ENCODE data around the gene ILK. TPM values are rescaled to one million over a fixed set of nuclear protein-coding genes. Genes with fewer than 3 reads are reported as not detected.

The ILK gene
- total RNA-seq, 1 donor from 2014 or later = 85.6 TPM

DNA sequence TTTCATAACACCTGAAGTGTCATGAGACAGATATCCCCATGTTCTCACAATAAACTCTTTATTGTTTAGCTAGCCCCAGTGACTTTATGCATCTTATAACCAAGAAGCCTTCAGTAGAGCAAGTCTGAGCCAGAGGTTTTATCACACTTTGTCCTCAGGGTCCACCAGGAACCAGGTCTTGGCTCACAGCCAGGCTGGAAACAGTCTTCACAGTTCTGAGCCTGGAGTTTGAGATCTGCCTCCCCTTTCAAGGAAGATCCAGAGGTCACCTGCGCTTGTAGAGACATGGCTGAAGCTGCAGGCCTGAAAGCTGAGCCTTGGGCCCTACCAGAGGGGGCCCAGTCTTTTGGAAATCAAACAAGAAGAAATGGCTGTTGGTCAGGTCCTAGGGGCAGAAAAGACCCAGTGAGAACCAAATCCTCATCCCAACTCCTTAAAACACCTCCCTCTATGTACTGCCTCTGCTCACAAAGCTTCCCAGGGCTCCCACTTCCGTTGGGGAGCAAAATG lies 3.6 kb upstream of the ILK start:
- Histone ChIP-seq H3K36me3 (no peaks in the 10 kb centered on the region), H3K4me3 (no peak overlapping the region), H3K4me2 (no peak overlapping the region), H3K27me3 (no peaks in the 10 kb centered on the region), H3F3A (ENCODE audit: low read depth) (peaks cover 22% of the 10 kb centered on the region), H2AFZ (replicated peaks) (no peak overlapping the region), H3K9me3 (ENCODE audit: low read depth) (no peaks in the 10 kb centered on the region), H3K4me1 (peaks cover 16% of the 10 kb centered on the region), H3K9ac (no peak overlapping the region), H3K27ac (no peak overlapping the region), H3K79me2 (ENCODE audit: low read depth) (peaks cover 33% of the 10 kb centered on the region), H4K20me1 (ENCODE audit: low read depth) (no peaks in the 10 kb centered on the region)
- Mint-ChIP-seq H3K36me3 (peaks cover 17% of the 10 kb centered on the region), H3K9me3 (no peaks in the 10 kb centered on the region), H3K27me3 (ENCODE audit: insufficient read depth, low read depth) (no peaks in the 10 kb centered on the region), H3K4me3 (no peak overlapping the region), H3K27ac (no peak overlapping the region), H3K4me1 (peaks cover 9% of the 10 kb centered on the region)
- no peak for DNase-seq (ENCODE audit: low spot score)
- no peak for TF ChIP-seq CTCF (IDR thresholded peaks at IDR 0.05)
- no peak for TF ChIP-seq EZH2phosphoT487 (IDR thresholded peaks at IDR 0.05)
- TF ChIP-seq EZH2 (IDR thresholded peaks at IDR 0.05) = no peak

- H3K4me1 Mint-ChIP-seq = peaks cover 10% of the 10 kb centered on the region
- no peaks in the 10 kb centered on the region for H3K27me3 Mint-ChIP-seq (ENCODE audit: insufficient read depth, low read depth)
These were observed 2.5 kb upstream of the ILK start for GRCh38 chr11:6601041-6601461.

DNA sequence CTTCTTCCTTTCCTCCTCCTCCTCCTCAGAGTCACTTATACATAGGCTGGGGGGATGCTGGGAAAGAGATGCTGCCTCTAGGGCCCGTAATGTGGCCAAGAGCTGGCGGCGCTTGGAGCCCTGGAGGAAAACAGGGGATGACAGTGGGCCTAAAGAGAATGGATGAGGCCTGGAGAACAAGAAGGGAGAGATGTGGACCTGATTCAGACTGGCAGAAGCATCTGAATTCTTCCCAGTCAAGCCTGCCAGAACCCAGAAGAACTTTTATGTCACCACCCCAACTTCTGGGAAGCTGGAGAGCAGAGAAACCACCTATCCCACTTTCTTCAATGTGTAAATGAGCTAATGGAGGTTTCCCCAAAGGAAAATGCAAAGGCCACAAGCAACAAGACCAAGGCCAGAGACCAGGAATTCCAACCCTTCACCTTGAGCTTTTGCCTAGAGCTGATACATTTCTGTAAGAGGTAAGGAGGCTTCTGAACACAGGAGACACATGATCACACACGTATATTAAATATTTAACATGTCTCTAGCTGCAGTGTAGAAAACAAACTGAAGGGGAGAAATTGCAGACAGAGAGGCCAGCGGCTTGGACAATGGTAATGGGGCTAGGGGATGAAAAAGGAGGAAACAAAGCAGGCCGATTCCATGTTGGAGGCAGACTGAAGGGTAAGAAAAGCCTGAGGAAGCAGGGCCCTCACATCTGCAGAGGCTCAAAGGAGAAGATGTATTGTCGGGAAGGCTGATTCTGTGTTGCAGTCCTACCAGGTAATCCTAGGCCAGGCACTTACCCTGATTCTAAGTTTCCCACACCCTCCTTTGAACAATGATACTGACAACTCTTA lies 1.3 kb upstream of the ILK start:
- Histone ChIP-seq H3K4me3 (peak overlapping the region; percentile 85), H3K4me2 (peak overlapping the region; percentile 99), H3K79me2 (ENCODE audit: low read depth) (peaks cover 52% of the 10 kb centered on the region), H3K4me1 (peaks cover 21% of the 10 kb centered on the region), H4K20me1 (ENCODE audit: low read depth) (no peaks in the 10 kb centered on the region), H2AFZ (replicated peaks) (no peak overlapping the region), H3K27me3 (no peaks in the 10 kb centered on the region), H3K36me3 (peaks cover under 1% of the 10 kb centered on the region), H3F3A (ENCODE audit: low read depth) (peaks cover 22% of the 10 kb centered on the region), H3K27ac (no peak overlapping the region), H3K9ac (peak overlapping the region; percentile 89), H3K9me3 (ENCODE audit: low read depth) (no peaks in the 10 kb centered on the region)
- Mint-ChIP-seq H3K9me3 (no peaks in the 10 kb centered on the region), H3K36me3 (peaks cover 16% of the 10 kb centered on the region), H3K4me3 (no peak overlapping the region), H3K27ac (no peak overlapping the region), H3K4me1 (peaks cover 18% of the 10 kb centered on the region), H3K27me3 (ENCODE audit: insufficient read depth, low read depth) (no peaks in the 10 kb centered on the region)
- TF ChIP-seq CTCF (IDR thresholded peaks at IDR 0.05) (no peak), EZH2phosphoT487 (IDR thresholded peaks at IDR 0.05) (no peak), EZH2 (IDR thresholded peaks at IDR 0.05) (no peak)
- peak; percentile 16 for DNase-seq (ENCODE audit: low spot score)

More at GRCh38 chr11:6601041-6601461, 2.5 kb upstream of the ILK start:
- no peaks in the 10 kb centered on the region for H3K9me3 ChIP-seq (ENCODE audit: low read depth)
- no peak for DNase-seq (ENCODE audit: low spot score)
- Mint-ChIP-seq H3K4me3 (no peak overlapping the region), H3K9me3 (no peaks in the 10 kb centered on the region), H3K36me3 (peaks cover 17% of the 10 kb centered on the region), H3K27ac (no peak overlapping the region)
- no peak overlapping the region for H3K4me3 ChIP-seq
- peaks cover 22% of the 10 kb centered on the region for H3F3A ChIP-seq (ENCODE audit: low read depth)
- no peak overlapping the region for H2AFZ ChIP-seq (replicated peaks)
- peaks cover 20% of the 10 kb centered on the region for H3K4me1 ChIP-seq
- no peaks in the 10 kb centered on the region for H3K27me3 ChIP-seq
- no peak overlapping the region for H3K27ac ChIP-seq
- no peak overlapping the region for H3K4me2 ChIP-seq
- H3K9ac ChIP-seq = no peak overlapping the region
- no peaks in the 10 kb centered on the region for H4K20me1 ChIP-seq (ENCODE audit: low read depth)
- TF ChIP-seq EZH2 (IDR thresholded peaks at IDR 0.05) (no peak), CTCF (IDR thresholded peaks at IDR 0.05) (no peak), EZH2phosphoT487 (IDR thresholded peaks at IDR 0.05) (no peak)
- no peaks in the 10 kb centered on the region for H3K36me3 ChIP-seq
- H3K79me2 ChIP-seq (ENCODE audit: low read depth) = peaks cover 44% of the 10 kb centered on the region
